DMS79 treated with DMSO at 0.1 percent for 48 hours (cell line): ENCODE measurements around the gene PKD1L1.
"Not testable (repeated sequence)": the region's sequence is repeated elsewhere in the genome, so short reads cannot be mapped to it uniquely, and the experiment has no call there.

Experiments used
- DNase-seq: peaks from one replicate; lab custom pipeline; 2025; lab: John Stamatoyannopoulos, UW

Gene PKD1L1

DNA sequence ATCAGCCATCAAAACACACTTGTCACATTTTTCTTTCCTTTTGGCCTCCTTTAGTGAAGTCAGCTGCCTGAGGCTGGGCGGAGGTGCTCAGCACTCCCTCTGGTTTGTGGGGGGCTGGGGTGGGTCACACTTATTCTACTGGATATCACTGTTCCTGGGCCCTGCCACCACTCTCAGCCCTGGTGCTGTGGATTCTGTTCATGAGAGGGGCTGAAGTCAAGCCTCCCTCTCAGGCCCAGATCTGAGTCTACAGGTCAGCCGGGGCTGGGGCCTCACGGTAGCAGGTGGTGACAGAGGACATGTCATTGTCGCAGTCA is 185.6 kb downstream of the PKD1L1 start:
- no peak for DNase-seq

GRCh38 chr7:47762207-47762606 is 186.1 kb downstream of the PKD1L1 start:
- DNase-seq = no peak

DNA sequence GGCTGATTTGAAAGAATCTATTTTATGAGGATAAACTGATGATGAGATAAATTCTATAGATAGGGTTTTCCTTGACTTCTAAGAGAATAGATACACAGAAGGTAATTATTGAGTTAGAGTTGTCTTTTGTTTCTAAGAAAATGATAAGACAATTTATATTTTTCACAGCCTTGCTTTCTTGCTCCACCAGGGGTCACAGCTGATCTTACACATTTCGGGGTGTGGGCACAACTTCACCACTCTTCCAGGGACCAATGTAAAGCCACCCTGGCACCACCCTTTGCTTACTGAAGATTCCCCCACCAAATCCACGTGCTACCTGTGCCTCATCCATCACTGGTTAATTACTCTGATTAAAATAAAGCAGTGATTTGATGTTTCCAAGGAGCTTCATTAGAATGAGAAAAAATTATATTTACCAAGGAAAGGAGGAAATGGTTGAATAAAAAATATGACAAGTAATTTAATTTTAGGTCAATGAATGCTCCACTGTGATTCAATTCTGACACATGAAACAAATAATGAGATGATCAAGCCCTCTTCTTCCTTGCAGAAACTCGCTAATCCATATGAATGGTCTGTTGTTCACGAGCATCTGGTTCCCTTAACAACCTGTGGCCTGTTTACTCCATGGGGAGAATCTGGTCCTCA is 189.1 kb downstream of the PKD1L1 start:
- no peak for DNase-seq

DNA sequence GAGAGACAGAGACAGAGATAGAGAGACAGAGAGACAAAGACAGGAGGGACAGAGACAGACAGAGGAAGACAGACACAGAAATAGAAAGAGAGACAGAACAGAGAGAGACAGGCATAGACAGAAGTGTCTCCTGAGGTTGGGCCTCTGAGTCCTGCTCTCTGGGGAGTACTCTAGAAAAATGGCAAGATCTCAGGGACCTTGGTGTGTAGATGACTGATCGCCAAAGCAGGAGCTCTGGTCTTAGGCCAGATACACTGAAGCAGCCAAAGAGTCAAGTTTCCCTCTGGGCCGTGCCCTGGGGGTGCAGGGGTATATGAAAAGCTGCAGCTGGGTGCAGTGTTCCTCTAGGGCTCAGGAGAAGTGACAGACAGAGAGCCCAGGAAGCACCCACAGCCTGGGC is 189.7 kb downstream of the PKD1L1 start:
- no peak for DNase-seq

DNA sequence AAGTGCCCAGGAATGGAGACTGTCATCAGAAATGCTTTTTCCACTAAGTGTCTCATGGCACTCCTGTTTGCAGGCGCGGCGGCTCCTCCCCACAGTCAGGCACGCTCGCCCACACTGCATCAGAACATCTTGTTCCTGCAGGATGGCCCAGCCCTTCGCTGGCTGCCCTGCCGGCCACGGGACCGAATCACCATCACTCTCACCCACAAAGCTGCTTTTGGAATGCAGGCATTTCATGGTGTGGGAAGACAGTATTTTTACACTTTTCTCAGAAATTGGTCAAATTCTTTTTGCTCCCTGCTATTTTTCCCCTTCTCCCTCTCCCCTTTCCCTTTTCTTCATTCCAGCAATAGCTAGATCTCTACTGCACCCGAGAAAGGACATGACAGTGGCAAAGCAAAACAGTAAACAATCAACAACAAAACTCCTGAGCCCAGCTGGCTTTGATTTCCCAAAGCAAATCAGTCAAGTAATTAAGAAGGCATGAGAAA is 190.3 kb downstream of the PKD1L1 start:
- DNase-seq = no peak

DNA sequence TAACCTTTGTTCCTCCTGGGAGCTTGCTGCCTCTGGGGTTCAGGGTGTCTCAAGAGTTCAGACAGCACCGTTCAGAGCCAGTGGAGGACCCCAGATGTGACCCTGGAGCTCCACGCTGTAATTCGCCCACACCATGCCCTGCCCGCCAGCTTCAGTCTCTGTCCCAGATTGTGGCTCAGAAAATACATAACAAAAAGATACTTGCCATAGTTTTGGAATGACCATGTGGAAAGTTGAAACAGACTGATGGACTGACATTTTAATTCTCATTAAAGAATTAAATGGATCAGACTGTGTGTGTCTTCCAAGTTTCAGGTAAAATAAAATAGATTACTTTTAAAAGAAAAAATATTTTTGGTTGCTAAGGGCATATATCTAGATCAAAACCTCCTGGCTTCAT is 191.6 kb downstream of the PKD1L1 start:
- no peak for DNase-seq

GRCh38 chr7:47755248-47755647 is 193.0 kb downstream of the PKD1L1 start:
- DNase-seq = no peak

DNA sequence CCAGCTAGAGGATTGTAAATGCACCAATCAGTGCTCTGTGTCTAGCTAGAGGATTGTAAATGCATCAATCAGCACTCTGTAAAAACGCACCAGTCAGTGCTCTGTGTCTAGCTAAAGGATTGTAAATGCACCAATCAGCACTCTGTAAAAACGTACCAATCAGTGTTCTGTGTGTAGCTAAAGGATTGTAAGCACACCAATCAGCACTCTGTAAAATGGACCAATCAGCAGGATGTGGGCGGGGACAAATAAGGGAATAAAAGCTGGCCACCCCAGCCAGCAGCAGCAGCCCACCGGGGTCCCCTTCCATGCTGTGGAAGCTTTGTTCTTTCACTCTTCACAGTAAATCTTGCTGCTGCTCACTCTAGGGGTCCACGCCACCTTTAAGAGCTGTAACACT is 196.5 kb downstream of the PKD1L1 start:
- not testable (repeated sequence) for DNase-seq

- no peak for DNase-seq
Measured at GRCh38 chr7:47751043-47751442, 197.2 kb downstream of the PKD1L1 start.

DNA sequence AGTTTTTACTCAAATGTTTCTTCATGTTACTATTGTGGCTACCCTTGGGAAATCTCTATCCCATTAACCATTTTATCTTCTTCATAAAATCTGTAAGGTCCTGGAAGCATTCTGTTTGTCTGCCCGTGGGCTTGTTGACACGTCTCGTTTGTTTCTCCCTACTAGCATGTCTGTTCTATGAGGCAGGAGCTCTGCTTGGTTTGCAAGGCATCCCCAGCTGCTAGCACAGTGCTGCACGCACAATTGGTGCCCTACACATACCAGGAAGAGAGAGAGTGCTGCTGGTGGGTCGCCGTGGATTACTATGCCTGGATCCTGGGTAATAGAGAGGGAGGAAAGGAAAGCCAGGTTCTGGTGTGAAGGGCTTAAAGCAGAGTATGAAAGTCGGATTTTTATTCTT is 200.2 kb downstream of the PKD1L1 start:
- DNase-seq = no peak

DNA sequence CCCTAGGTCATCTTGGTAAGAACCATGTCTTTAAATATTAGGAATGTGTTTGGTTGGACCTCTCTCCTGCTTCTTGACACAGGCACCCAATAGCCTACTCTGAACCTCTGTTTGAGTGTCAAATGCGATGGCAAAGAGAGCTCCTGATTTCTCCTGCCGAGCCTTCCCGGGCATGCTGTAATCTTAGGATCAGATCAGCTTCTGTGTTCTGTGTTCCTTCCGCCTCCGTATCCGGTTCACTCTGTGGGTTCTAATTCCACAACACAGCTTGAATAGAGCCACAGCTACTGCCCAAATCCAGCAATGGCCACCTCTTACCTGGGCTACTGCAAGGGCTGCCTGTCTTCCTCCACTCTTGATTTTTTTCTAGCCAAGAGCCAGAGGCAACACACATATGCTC is 201.1 kb downstream of the PKD1L1 start:
- no peak for DNase-seq

DNA sequence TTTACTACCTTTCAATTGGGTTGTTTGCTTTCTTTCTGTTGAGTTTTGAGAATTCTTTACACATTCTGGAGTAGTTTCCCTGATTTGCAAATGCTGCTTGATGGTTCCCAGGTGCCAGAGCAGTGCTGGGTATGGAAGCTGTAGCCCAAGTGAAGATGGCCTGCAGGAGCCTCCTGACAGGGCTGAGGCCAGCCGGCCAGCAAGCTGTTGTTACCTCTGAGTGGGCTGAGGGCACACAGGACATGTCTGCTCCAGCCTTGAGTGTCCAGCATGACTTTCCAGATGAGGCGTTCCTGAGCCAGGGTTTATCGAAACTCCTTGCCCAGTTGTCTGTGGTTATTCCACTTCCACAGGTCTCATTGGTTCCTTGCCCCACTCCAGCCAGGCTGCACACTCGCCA is 201.8 kb downstream of the PKD1L1 start:
- DNase-seq = no peak

DNA sequence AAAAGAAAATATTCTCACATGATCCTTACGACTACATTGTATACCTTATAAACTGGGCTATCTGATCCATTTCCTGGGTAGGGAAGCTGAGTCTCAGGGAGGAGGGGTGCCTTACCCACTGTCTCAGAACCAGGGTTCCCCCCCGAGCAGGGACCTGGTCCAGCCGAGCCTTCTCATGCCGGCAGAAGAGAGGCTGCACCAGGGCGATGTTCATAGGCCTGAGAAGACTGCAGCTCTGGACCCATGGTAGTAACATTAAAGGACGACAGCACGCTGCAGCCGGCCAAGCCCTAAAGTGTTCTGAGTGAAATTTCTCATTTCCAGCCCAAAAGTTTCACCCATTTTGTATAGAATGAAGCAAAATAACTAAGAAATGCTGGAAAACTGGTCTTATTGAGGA is 203.4 kb downstream of the PKD1L1 start:
- no peak for DNase-seq

GRCh38 chr7:47743965-47744591 is 204.2 kb downstream of the PKD1L1 start:
- no peak for DNase-seq

GRCh38 chr7:47741984-47742383 is 206.3 kb downstream of the PKD1L1 start:
- DNase-seq = no peak

- DNase-seq = no peak
Measured at GRCh38 chr7:47739891-47740290, 208.4 kb downstream of the PKD1L1 start.

DNA sequence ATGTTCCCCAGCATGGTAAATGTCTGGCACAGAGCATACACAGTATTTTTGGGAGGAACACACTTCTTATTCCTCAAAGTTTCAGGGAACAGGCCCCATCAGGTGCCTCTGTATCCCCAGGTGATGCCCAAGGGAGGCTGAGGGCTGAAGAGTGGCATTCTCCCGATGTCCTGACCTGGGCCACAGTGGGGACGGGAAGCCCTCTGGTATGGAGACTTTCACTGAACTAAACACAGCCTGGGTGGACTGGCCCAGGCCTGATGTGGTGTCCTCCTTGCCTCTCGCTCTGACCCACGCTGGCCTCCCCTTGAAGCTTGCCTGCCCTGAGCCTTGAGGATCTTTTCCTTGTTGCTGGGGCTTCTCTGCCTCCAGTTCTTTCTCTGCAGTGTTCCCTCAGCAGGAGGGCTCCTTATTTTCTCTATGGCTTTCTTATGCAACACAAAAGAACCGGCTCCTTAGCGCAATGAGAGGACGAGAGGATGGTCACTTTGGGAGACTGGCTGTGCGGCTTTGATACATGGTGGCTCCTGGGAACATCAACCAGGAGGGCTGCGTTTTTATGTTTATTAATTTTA is 208.9 kb downstream of the PKD1L1 start:
- DNase-seq = no peak

- DNase-seq = no peak
Measured at GRCh38 chr7:47738563-47739166, 209.6 kb downstream of the PKD1L1 start.

DNA sequence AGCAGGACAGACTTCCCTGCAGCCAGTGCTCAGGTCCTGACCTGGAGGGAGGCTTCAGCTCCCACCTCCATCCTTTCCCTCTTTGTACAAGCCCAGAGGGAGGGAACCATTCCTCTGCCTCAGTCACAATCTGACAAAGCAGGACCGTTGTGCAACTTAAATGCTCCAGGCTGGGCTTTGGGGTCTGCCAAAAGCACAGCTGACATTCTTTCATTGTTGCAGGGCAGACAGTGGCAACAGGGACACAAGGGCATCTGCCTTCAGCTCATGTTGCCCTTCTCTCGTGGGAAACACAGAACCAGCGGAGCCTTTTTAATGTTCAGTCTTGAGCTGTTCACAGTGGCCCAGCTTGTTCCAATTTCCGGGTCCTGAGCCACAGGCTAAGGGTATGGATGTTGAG is 210.7 kb downstream of the PKD1L1 start:
- DNase-seq = no peak

DNA sequence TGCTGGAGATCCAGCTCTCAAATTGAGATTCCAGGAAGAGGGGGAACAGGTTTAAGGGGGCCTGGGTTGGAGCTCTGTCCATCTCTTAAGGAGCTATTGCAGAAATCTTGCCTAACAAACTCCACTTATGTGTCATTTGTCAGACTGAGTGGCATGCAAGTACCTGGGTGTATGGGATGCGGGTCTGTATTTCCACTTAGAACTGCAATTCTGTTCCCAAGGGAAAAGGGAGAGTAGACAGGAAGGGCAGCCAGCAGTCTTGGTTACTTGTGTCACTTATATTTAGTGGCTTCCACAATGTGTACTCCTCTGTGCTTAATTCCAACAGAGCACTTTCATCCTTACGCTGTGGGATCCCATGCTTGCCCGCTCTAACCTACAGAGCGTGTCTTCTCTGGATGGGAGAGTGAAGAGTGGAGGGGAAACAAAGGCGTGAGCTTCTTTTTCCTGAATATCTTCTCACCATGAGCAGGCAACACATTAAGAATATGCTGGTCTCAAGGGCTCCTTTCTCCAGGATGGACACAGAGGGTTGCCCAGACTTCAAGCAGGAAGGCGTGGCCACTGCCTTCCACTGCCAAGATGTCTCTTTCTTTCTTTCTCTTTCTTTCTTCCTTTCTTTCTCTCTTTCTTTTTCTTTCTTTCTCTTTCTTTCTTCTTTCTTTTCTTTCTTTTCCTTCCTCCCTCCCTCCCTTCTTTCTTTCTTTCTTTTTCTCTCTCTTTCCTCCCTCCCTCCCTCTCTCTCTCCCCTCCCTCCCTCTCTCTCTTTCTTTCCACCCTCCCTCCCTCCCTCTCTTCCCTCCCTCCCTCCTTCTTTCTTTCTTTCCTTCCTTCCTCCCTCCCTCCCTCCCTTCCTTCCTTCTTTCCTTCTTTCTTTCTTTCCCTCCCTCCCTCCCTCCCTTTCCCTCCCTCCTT is 212.6 kb downstream of the PKD1L1 start:
- no peak for DNase-seq

GRCh38 chr7:47734949-47735291 is 213.3 kb downstream of the PKD1L1 start:
- no peak for DNase-seq

DNA sequence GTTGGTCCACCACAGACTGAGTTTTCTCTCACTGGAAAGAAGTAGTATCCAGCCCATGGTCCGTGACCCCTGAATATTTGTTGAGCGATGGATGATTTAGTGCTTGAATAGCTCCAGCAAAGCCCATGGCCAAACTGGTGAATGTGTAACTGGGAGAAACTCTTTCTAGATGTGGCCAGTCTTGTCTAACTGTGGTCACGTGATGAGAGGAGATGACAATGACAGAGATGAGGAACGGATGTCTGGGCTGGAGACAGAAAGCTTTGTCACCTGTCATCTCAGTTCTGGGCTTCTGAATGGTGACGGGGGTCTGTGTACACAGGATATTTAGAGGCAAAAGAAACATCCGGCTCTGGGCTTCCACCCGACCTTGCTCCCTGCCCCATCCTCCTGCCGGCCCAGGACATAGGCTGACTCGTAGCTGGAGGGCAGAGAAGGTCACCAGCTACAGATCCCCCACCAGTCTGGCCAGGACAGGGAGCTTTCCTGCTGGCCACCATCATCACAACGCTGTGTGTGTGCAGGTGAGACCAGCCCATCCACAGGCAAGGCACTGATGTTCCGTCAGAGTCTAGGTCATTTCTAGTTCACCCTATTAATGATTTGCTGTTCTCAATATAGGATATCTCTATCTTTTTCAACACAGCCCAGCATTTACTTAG is 213.8 kb downstream of the PKD1L1 start:
- DNase-seq = no peak
